Left cardiac atrium (tissue), 4 donors: Measurements from ENCODE around the gene BICDL1. TPM values are rescaled to one million over a fixed set of nuclear protein-coding genes. Genes with fewer than 3 reads are reported as not detected.

Experiments
- ATAC-seq, 2 donors: fragments of 200-7000 bp; cut with Tn5 transposase; one replicate each; pipeline ENCODE4 v1.9.1; 2020; ENCODE audit warnings: mild to moderate bottlenecking in 2 of 2, moderate library complexity in 2 of 2
- DNase-seq: peaks from one replicate; pipeline ENCODE4 v3.0.0-alpha.2; 2020
- intact Hi-C, 2 donors: fragments of 100-400 bp; cut with DNase I; formaldehyde crosslinking; loops; one replicate each; pipeline versions ENCODE4 v1.14.1 to v1.15.1; 2022 to 2023
- total RNA-seq, 2 donors: library from RNA; stranded (reverse); fragmentation: NEBNext Ultra II Directional; extraction: Animal tissue kit (Norgen Biotek cat#: 25700); gene quantifications; one replicate each; pipeline ENCODE4 v1.2.1, GENCODE V29; 2021
- donor health status: DM: no; HTN: yes; CAD: no.
- donor health status: DM: no; HTN: yes; CAD: no; lungs with severe emphysema.
- donor health status: DM: yes; HTN: yes; CAD: no.
- donor health status: Dilated cardiomyopathy.

The BICDL1 gene
- total RNA-seq, 2 donors from 2014 or later: 12.6 to 13.4 TPM

DNA sequence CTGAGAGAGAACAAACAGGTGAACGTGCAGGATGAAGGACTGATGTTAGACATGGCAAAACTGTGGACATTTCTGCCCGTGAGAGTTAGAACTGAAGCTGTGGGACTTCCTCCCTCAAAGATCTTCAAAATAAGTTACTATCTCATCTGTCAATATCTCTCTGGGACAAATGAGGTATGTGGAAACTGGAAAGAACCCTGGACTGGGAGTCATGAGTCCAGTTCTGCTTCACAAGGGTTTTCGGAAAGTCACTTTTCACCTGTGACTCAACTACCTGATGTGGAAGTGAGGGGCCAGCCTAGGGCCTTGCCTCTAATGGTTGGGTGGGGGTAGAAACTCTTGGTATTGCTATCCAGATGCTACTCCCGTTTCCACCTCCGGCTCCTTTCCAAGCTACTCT is 80.2 kb downstream of the BICDL1 start:
- ATAC-seq (no peak), DNase-seq (no peak)
- intact Hi-C loops: no loop called here

- DNase-seq (no peak), ATAC-seq (no peak)
- intact Hi-C loops: no loop called here
Measured at GRCh38 chr12:120071493-120072020, 82.5 kb downstream of the BICDL1 start.

DNA sequence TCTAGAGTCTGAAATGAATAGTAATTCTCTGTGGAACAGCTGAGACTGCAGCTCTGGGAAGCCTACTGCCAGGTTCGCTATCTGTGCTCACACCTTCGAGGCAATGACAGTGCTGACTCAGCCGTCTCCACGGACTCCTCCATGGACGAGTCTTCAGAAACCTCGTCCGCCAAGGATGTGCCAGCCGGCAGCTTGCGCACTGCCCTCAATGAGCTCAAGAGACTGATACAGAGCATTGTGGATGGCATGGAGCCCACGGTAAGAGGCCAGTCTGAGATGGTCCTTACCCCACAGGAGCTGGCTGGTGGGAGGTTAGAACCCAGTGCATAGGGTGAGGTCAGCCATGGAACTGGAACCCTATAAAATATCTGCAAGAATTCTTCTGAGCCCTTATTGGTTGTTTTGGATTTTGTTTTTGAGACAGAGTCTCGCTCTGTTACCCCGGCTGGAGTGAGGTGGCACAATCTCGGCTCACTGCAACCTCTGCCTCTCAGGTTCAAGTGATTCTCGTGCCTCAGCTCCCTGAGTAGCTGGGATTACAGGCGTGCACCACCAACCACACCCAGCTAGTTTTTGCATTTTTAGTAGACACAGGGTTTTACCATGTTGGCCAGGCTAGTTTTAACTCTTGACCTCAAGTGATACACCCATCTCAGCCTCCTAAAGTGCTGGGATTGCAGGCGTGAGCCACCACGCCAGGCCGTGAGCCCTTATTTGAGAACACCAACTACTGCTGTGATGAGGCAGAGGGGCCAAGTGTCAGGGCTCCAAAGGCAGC is 83.6 kb downstream of the BICDL1 start:
- DNase-seq: no peak
- ATAC-seq: peak; percentile 47 to 74
- intact Hi-C loops: no loop called here

- ATAC-seq (no peak), DNase-seq (no peak)
- intact Hi-C loops: no loop called here
Measured at GRCh38 chr12:120075034-120075616, 86.1 kb downstream of the BICDL1 start.

DNA sequence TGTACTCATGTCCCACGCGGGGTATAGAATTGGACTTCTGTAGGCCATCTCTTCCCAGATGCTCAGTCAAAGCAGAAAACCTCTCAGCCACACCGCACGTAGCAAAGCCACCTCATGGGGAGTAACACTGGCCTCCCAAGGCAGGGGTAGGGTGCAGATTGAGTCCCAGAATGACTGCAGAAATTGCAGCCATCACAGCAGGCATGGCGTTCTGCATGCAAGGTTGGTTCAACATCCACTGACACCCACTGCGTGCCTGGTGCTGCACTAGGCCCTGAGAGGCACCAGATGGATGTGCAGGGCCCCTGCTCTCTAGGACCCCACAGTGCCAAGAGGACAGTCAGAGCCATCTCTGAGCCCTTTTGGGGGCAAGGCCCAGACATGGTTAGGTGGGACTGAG is 87.6 kb downstream of the BICDL1 start:
- ATAC-seq: no peak
- DNase-seq: no peak
- intact Hi-C loops: no loop called here

GRCh38 chr12:120077260-120077659 is 88.2 kb downstream of the BICDL1 start:
- intact Hi-C loops: no loop called here
- DNase-seq (no peak), ATAC-seq (no peak)

DNA sequence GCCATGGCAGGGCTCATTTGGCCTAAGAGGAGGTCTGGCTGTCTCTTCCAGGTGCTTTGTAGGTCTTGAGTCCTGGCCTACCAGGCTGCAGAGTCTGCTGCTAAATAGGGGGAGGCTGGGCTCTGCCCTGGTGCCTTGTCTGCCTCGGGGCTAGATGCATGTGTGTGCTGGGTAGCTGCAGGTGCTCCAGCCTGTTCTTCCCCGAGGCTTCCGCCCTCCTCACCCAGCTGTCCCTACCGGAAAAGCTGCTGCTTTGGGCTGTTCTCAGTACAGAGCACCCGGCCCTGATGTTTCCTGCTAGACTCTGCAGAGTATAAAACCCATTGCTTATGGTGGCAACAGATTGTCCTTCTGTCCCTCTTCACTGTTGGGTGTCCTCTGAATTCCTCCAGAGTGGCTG is 89.8 kb downstream of the BICDL1 start:
- ATAC-seq: peak in 1 of 2 donors; percentile 7
- intact Hi-C loops: no loop called here
- no peak for DNase-seq

GRCh38 chr12:120079411-120080400 is 90.7 kb downstream of the BICDL1 start:
- ATAC-seq (peak in 1 of 2 donors; percentile 38), DNase-seq (no peak)
- intact Hi-C loops: no loop called here

GRCh38 chr12:120081641-120082040 is 92.6 kb downstream of the BICDL1 start:
- no peak for DNase-seq
- intact Hi-C loops: no loop called here
- no peak for ATAC-seq

- DNase-seq (no peak), ATAC-seq (no peak)
- intact Hi-C loops: no loop called here
Measured at GRCh38 chr12:120085920-120086645, 97.0 kb downstream of the BICDL1 start.

GRCh38 chr12:120086801-120087621 is 98.0 kb downstream of the BICDL1 start:
- peak; percentile 95 to 99 for ATAC-seq
- intact Hi-C loops: no loop called here

DNA sequence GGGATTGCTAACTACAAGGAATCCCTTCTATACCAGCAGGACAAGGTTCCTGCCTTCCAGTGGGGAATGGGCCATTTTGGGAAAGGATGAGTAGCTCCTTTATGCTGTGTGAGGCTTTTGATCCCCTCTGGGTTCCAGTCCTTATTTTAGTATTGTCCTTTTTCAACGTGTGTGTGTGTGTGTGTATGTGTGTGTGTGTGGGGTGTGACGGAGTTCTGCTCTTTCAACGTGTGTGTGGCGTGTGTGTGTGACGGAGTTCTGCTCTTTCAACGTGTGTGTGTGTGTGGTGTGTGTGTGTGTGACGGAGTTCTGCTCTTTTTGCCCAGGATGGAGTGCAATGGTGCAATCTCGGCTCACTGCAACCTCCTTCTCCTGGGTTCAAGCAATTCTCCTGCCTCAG is 100.1 kb downstream of the BICDL1 start:
- ATAC-seq (no peak), DNase-seq (no peak)
- intact Hi-C loops: no loop called here

More at GRCh38 chr12:120086801-120087621, 98.0 kb downstream of the BICDL1 start:
- peak; percentile 99 for DNase-seq

GRCh38 chr12:120089796-120090195 is 100.8 kb downstream of the BICDL1 start:
- intact Hi-C loops: no loop called here
- ATAC-seq (no peak), DNase-seq (no peak)

- intact Hi-C loops: no loop called here
- no peak for DNase-seq
- ATAC-seq: no peak
Measured at GRCh38 chr12:120090206-120090605, 101.2 kb downstream of the BICDL1 start.

DNA sequence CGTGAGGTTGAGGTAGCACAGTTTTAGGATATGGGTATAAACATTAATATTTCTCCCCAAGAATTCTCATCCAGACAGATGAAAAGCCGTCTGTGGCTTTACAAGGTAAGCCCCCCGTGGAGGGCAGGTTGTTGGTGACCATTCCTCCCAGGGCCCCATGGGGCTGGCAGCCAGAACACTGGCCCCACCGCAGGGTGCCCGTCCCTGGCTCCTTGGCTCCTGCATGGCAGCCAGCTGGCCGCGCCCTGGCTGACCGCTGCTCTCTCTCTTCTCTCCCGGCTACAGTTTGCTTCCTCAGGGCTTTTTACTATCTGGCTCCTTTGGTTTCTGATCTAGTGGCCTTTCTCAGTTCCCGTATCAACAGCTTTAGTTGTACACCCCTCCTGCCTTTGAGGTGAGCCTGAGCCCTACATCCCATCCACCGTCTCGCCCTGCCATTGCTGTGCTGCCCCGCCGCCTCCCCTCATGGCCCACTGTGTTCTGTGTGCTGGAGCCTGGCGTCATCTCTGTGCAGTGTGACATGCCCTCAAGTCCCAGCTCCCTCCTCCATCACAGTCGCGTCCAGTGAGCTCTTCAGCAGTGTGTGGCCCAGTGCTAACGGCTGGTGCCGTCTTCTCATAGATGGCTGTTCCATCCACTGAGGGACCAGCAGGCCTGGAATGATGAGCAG is 101.7 kb downstream of the BICDL1 start:
- intact Hi-C loops: no loop called here
- no peak for ATAC-seq
- DNase-seq: no peak

- intact Hi-C loops: no loop called here
- DNase-seq: no peak
Measured at GRCh38 chr12:120091371-120092090, 102.5 kb downstream of the BICDL1 start.

More at GRCh38 chr12:120091371-120092090, 102.5 kb downstream of the BICDL1 start:
- ATAC-seq: no peak
